ENCODE data around the gene MAD1L1.
"Not testable (repeated sequence)": the region's sequence is repeated elsewhere in the genome, so short reads cannot be mapped to it uniquely, and the experiment has no call there.

The MAD1L1 gene

DNA sequence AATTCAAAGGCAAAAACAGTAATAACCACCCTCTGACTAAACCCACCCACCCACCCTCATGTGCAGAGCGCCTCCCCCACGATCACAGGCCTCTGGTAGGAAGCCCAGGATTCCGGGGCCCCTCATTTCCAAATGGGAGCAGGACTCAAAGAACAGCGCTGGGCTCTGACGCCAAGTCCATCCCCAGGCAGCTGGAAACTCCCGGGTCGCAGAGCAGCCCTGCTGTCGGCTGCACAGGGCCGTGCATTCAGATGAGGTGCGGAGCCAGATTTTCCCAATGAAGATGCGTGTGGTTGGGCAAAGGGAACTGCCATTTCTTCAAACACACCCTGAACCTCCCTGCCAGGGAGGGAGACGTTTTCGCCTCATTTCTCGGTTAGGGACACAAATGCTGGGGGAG is 152.3 kb downstream of the MAD1L1 start:
- DNase-seq, result no peak

DNA sequence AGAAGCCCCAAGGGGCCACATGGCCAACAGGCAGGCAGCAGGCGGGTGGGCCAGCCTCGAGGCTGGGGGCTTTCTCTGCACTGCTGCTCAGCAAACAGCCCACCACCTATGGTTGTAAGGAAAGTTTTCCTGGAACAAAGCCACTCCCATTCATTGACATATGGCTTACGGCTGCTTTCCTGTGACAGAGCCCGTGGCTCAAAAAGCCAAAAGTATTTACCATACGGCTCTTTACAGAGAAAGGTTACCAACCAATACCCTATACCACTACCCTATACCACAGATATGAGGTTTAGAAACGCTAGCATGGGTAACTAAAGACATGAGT is 152.7 kb downstream of the MAD1L1 start:
- DNase-seq, result no peak

DNA sequence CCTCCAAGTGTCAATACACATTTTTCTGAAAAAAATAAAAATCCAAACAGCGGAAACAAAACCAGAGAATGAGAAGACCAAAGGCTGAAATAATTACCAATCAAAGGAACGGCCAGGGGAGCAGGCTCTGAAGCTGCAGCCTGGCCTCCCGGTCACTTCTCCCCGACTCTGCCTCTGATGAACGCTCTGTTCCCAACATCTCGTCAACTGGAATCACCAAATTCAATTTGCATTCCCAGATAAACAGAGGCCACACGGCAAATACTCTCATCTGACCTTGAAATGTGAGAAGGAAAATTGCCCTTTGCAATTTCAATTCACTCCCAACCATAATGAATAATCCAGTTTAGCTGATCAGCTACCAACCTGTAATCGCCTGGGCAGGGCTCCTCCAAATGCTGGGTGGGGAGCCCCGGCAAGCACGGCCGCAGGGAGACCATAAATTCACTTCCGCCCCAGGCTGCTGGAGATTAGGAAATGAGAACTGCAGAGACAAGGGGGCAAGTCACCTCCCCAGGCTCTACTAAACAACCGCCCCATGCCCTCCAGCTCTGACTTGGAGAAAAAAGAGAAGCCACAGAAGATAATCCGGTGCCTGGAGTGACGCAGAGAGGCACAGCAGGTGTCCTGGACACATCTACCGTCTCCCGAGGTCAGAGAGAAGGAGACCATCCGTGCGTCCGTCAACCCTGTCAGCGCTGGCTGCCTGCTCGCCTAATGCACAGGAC is 153.2 kb downstream of the MAD1L1 start:
- DNase-seq, result no peak

DNA sequence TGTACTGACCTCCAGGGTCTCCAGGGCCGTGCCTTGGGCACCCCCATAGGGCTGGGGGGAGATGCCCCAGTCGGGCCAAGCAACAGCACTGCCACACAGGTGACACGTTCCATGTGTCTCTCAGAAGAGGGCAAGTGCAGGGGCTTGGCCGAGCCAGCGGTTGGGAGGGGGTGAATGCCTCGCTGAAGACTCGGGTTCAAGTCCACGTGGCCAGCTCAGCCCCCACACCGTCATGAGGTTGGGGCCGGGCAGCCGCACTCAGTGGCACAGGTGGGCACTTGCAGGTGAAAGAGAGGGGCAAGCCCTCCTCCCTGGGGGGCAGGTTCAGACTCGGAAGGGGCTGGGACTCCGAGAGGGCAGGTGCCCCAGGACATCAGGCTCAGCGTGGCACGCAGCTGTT is 153.8 kb downstream of the MAD1L1 start:
- no peak for DNase-seq

DNA sequence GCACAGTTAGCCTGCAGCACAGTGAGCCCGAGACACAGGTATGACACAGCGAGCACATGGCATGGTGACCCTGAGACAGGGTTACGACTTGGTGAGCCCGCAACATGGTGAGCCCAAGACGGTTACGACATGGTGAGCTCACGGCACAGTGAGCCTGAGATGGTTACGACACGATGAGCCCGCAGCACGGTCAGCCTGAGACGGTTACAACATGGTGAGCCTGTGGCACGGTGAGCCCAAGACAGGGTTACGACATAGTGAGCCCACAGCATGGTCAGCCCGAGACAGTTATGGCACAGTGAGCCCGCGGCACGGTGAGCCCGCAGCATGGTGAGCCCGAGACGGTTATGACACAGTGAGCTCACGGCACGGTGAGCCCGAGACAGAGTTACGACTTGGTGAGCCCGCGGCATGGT is 156.1 kb downstream of the MAD1L1 start:
- DNase-seq, result no peak

DNA sequence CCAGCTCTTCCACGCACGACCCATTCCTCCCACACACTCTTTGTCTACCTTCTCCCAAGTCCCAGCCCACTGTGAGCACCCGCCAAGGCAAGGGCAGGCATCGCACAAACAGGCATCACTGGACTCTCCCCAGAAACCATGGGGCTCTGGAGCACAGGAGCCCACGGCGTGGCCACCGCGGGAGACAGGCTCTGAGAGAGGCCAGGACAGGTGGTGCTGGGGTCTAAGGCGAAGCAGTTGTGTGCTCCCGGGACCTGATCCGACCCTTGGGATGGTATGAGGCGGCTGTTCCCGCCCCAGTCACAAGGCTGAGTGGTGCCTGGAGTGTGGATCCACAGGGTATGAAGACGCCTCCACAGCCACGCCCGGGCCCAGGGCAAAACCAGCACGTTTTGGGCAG is 156.9 kb downstream of the MAD1L1 start:
- no peak for DNase-seq

- DNase-seq, result no peak
Observed at GRCh38 chr7:2074691-2075090, 158.1 kb downstream of the MAD1L1 start.

DNA sequence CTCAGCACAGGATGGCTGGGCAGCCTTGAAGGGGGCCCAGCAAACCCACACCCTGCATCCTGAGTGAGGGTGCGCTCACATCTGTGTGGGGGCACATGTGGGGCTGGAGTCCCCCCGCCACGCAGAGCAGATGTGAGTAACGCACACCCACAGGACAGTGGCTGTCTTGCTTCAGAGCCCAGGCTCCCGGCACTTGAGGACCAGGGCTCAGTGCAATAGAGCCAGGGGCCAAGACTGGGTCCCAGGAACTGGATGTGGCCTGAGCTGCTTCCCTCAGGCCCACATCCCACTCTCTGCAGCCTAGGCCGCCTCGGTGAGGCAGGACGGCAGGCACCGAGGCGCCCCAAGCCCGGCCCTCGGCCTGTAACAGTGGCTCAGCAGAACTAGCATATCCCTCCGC is 159.9 kb downstream of the MAD1L1 start:
- no peak for DNase-seq

- no peak for DNase-seq
Observed at GRCh38 chr7:2072042-2072441, 160.7 kb downstream of the MAD1L1 start.

- no peak for DNase-seq
Observed at GRCh38 chr7:2071133-2071832, 161.5 kb downstream of the MAD1L1 start.

GRCh38 chr7:2070151-2070763 is 162.5 kb downstream of the MAD1L1 start:
- DNase-seq, result no peak

DNA sequence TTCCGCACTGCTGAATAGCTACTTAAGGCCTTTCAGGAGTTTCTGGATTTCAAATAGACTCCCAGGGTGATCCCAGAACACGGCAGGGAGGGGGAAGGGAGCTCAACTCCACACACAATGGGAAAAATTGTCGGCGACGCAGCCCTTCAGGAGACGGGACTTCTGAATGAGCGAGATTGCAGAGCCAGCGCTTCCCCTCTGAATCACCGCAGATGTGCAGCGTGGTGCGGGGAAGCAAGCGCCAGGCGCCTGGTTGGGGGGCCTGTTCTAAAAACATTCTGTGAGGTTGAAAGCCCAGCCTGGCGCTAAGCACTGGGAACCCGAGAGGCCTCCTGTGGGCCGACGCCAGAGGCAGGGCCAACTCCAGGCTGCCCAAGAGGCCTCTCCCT is 163.3 kb downstream of the MAD1L1 start:
- DNase-seq, result no peak

DNA sequence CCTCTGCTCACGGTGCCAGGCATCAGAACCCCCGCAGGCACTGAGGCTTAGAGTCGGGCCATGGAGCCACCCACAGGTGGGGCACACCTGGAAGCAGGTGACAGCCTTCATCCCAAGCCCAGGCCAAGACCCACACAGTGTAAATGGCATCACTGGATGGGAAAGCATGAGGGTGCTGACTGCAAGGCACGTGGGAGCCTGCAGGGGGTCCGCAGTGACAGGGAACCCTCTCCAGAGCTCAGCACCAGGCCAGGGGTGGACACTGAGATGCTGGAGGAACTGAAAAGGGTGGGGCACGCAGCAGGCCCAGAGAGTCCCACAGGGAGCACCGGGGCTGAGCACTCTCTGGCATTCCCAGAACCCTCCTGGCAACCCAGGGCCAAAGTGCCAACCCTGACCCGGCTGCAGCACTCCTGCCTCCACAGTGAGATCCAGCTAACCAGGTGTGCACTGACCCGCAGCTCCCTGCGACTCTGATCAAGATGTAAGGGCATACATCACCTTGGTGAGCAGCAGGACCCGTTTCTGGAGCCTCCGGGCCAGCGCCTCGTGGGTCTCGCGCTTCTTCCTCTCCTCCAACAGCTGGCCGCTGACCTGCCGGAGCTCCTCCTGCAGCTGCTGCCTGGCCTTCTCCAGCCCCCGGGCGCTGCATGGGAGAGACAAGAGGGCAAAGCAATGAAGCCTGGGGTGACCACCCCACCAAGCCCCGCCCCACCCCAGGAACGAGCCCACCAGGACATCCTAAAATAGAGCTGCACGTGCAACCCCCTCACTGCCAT is 163.9 kb downstream of the MAD1L1 start:
- no peak for DNase-seq

- no peak for DNase-seq
Observed at GRCh38 chr7:2066251-2066919, 166.4 kb downstream of the MAD1L1 start.

GRCh38 chr7:2065528-2065927 is 167.2 kb downstream of the MAD1L1 start:
- no peak for DNase-seq

- DNase-seq, result peak; percentile 4
Observed at GRCh38 chr7:2063563-2064260, 169.0 kb downstream of the MAD1L1 start.

- DNase-seq, result no peak
Observed at GRCh38 chr7:2062648-2063047, 170.1 kb downstream of the MAD1L1 start.

- no peak for DNase-seq
Observed at GRCh38 chr7:2060701-2061100, 172.0 kb downstream of the MAD1L1 start.

- DNase-seq, result no peak
Observed at GRCh38 chr7:2059964-2060700, 172.6 kb downstream of the MAD1L1 start.

DNA sequence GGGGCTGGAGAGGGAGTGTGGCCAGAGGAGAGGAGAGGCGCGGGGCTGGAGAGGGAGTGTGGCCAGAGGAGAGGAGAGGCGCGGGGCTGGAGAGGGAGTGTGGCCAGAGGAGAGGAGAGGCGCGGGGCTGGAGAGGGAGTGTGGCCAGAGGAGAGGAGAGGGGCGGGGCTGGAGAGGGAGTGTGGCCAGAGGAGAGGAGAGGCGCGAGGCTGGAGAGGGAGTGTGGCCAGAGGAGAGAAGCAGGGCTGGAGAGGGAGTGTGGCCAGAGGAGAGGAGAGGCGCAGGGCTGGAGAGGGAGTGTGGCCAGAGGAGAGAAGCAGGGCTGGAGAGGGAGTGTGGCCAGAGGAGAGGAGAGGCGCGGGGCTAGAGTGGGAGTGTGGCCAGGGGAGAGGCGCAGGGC is 174.5 kb downstream of the MAD1L1 start:
- DNase-seq, result not testable (repeated sequence)

- no peak for DNase-seq
Observed at GRCh38 chr7:2055956-2056355, 176.8 kb downstream of the MAD1L1 start.

- no peak for DNase-seq
Observed at GRCh38 chr7:2054927-2055326, 177.8 kb downstream of the MAD1L1 start.
